Measurements from ENCODE around the gene ACOX2. TPM values are rescaled to one million over a fixed set of nuclear protein-coding genes. Genes with fewer than 3 reads are reported as not detected.
A peak's percentile ranks its signal among the peaks of the same experiment; 100 is the strongest.

ACOX2 gene
- total RNA-seq, 4 donors from 2014 or later = 5.7 to 12.2 (median 8.5) TPM

- Histone ChIP-seq H3K27me3 (no peaks in the 10 kb centered on the region), H3K4me1 (no peaks in the 10 kb centered on the region), H3K27ac (no peak overlapping the region), H3K36me3 (peaks cover 20% of the 10 kb centered on the region), H3K4me3 (no peak overlapping the region), H3K9me3 (no peaks in the 10 kb centered on the region)
- peak in 1 of 2 donors; percentile 62 for DNase-seq (ENCODE audit: low spot score in 2 of 2)
- TF ChIP-seq EP300 (IDR thresholded peaks at IDR 0.05) (no peak), CTCF (IDR thresholded peaks at IDR 0.05) (no peak), POLR2AphosphoS5 (IDR thresholded peaks at IDR 0.05) (no peak), POLR2A (IDR thresholded peaks at IDR 0.05) (no peak)
- WGBS = 93% methylated on average over 6 of the region's 6 CpGs
Measured at GRCh38 chr3:58563386-58564035, 26.5 kb upstream of the ACOX2 start.

GRCh38 chr3:58562498-58562897 lies 25.5 kb upstream of the ACOX2 start:
- Histone ChIP-seq H3K36me3 (peaks cover 20% of the 10 kb centered on the region), H3K27me3 (no peaks in the 10 kb centered on the region), H3K4me3 (no peak overlapping the region), H3K4me1 (no peaks in the 10 kb centered on the region), H3K9me3 (no peaks in the 10 kb centered on the region), H3K27ac (no peak overlapping the region)
- TF ChIP-seq POLR2AphosphoS5 (IDR thresholded peaks at IDR 0.05) = no peak
- TF ChIP-seq POLR2A (IDR thresholded peaks at IDR 0.05) = no peak
- no peak for TF ChIP-seq EP300 (IDR thresholded peaks at IDR 0.05)
- no peak for TF ChIP-seq CTCF (IDR thresholded peaks at IDR 0.05)
- 77% methylated on average over 4 of the region's 4 CpGs for WGBS
- peak in 1 of 2 donors; percentile 65 for DNase-seq (ENCODE audit: low spot score in 2 of 2)

- Histone ChIP-seq H3K27me3 (no peaks in the 10 kb centered on the region), H3K9me3 (no peaks in the 10 kb centered on the region), H3K27ac (no peak overlapping the region), H3K4me1 (peaks cover 6% of the 10 kb centered on the region), H3K36me3 (peaks cover 6% of the 10 kb centered on the region), H3K4me3 (no peak overlapping the region)
- TF ChIP-seq POLR2AphosphoS5 (IDR thresholded peaks at IDR 0.05) (no peak), POLR2A (IDR thresholded peaks at IDR 0.05) (no peak), CTCF (IDR thresholded peaks at IDR 0.05) (no peak), EP300 (IDR thresholded peaks at IDR 0.05) (no peak)
- peak in 1 of 2 donors; percentile 43 for DNase-seq (ENCODE audit: low spot score in 2 of 2)
- 75% methylated on average over 12 of the region's 12 CpGs for WGBS
Measured at GRCh38 chr3:58560771-58561311, 23.9 kb upstream of the ACOX2 start.

DNA sequence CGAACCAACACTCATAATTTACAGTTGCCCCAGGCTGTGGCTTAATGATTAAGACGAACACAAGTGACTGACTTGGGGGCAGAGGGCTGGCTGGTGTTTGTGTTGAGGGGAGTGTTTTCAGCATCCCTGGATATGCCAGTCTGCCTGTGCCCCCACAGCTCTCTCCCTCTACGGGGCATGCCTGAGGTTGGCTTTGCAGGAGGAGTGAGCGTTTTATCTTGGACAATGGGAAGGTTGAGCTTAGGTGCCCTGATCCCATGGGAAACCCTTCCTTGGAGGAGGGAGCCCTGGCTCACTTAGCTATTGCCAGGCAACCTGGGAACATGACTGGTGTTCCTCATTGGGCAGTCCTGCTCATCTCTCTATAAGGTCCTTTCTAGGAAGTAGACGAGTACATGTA lies 22.6 kb upstream of the ACOX2 start:
- H3K4me3 ChIP-seq = no peak overlapping the region
- 94% methylated on average over 5 of the region's 5 CpGs for WGBS
- TF ChIP-seq EP300 (IDR thresholded peaks at IDR 0.05) = no peak
- H3K4me1 ChIP-seq = peaks cover 6% of the 10 kb centered on the region
- H3K27ac ChIP-seq = no peak overlapping the region
- peak in 1 of 2 donors; percentile 37 for DNase-seq (ENCODE audit: low spot score in 2 of 2)
- H3K36me3 ChIP-seq = peaks cover 4% of the 10 kb centered on the region
- no peaks in the 10 kb centered on the region for H3K27me3 ChIP-seq
- no peaks in the 10 kb centered on the region for H3K9me3 ChIP-seq

- H3K27me3 ChIP-seq = no peaks in the 10 kb centered on the region
- H3K27ac ChIP-seq = no peak overlapping the region
- no peak overlapping the region for H3K4me3 ChIP-seq
- no peaks in the 10 kb centered on the region for H3K9me3 ChIP-seq
- no peak for DNase-seq (ENCODE audit: low spot score in 2 of 2)
- no peaks in the 10 kb centered on the region for H3K36me3 ChIP-seq
- peaks cover 6% of the 10 kb centered on the region for H3K4me1 ChIP-seq
- TF ChIP-seq EP300 (IDR thresholded peaks at IDR 0.05) (no peak), POLR2AphosphoS5 (IDR thresholded peaks at IDR 0.05) (no peak), POLR2A (IDR thresholded peaks at IDR 0.05) (no peak), CTCF (IDR thresholded peaks at IDR 0.05) (no peak)
- WGBS = 67% methylated on average over 6 of the region's 6 CpGs
Measured at GRCh38 chr3:58557491-58557890, 20.5 kb upstream of the ACOX2 start.

Data from suprapubic skin (tissue), 4 donors.